ENCODE data around the gene TOM1L2.
"Not testable (repeated sequence)": the region's sequence is repeated elsewhere in the genome, so short reads cannot be mapped to it uniquely, and the experiment has no call there.

Gene TOM1L2

DNA sequence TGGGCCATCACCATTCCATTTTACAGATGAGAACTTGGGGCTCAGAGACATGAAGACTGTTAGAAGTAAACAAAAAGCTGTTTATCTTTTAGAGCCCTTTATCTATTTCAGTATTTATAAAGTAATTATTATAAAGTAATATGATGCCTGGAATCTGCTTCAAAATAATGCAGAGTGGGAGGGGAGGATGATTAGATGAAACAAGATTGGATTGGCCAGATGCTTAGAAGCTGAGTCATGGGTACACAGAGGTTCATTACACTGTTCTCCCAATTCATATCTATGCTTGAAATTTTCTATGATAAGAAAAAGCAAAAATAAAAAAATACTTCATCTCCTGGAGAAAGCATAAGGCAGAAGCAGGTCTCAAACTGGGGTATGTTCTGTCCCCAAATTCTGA lies 29.4 kb downstream of the TOM1L2 start:
- no peak for DNase-seq

DNA sequence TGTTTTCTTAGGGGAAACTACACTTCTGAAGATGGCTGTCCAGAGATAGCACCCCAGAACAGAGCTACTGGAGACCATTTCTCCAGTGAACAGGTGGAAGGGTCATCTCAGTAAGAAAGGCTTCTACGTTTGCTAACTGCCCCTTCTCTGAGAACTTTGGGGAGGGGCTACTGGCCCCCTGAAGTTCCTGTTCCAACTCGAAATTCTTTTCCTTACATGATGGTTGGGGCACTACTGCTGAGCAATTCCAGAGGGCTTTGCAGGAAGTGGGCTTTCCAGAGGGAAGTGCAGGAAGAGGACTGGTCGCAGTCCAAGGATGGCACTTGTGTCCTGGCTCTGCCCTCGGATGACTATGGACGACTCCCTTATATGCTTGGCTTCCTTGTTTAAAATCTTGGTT lies 31.2 kb downstream of the TOM1L2 start:
- DNase-seq, result no peak

DNA sequence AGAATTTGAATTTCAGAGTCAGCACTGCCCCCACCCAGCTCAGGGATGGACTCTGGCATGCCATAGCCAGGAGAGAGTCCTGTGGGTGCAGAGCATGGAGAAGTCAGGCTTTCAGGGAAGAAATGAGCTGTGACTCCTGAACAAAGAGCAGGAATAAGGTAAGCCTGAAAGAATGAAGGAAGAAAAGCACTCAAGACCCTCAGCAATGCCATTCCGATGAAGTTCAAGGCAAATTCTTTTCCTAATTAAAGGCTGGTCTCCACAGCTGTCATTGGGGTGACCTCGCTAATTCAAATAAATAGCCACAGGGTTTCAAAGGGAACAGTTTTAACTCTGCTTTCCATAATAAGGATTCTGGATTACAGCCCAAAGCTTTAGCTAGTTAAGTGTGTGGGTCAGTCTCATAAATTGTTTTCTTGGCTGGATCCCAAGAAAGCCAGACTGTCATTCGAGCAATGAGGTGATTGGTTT lies 31.7 kb downstream of the TOM1L2 start:
- no peak for DNase-seq

DNA sequence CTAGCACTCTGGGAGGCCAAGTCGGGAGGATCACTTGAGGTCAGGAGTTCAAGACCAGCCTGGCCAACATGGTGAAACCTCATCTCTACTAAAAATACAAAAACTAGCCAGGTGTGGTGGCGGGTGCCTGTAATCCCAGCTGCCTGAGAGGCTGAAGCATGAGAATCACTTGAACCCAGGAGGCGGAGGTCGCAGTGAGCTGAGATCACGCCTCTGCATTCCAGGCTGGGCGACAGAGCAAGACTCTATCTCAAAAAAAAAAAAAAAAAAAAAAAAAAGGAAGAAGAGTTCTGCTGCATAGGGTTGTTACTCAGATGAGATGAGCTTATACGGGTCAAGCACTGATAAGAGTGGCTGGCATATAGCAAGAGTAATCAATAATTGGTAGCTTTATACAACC lies 32.3 kb downstream of the TOM1L2 start:
- DNase-seq, result not testable (repeated sequence)

DNA sequence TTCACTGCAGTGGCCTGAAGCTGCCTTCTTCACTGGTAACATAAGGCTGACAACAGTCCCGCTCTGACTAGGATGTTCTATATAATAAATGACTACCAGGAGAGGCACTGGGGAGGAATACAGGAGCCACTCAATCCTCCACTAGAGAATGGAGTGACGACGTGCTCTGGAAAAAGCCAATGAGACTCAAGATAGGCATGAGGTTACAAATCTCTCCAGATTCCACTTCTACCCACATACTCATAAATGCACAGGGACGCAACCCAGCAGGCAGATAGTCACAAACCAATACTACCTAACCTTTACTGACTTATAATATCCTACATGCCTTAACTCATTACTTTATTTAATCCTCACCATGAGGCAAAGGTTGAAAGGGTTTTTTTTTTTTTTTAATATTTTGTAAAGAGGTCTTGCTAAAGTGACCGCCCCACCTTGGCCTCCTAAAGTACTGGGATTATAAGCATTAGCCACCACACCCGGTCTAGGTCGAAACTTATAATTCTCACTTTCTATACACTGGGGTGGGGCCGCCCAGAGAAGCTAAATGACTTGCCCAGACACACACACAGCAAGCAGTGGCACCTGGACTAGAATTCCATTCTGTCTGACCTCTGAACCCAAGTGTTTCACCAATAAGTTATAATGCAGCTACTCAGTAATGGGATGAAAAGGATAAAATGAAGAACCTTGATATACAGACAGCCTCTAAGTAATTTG lies 33.7 kb downstream of the TOM1L2 start:
- DNase-seq, result no peak

DNA sequence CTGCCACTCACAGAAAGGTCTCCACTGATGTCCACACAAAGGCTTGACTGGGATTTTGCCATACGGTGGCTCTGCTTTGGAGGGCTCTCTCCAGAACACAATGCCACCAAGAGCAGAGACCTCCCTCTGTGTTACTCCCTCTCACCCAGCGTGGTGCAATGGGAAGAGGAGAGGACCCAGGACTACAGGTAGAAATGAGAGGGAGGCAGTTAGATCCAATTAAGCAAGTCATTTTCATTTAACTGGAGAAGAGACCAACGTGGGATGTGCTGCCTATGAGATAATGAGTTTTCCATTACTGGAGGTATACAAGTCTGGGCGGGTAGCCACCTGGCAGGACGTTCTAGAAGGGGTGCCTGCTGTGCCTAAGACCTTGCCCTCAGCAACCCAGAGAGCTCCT lies 34.2 kb downstream of the TOM1L2 start:
- DNase-seq, result no peak

DNA sequence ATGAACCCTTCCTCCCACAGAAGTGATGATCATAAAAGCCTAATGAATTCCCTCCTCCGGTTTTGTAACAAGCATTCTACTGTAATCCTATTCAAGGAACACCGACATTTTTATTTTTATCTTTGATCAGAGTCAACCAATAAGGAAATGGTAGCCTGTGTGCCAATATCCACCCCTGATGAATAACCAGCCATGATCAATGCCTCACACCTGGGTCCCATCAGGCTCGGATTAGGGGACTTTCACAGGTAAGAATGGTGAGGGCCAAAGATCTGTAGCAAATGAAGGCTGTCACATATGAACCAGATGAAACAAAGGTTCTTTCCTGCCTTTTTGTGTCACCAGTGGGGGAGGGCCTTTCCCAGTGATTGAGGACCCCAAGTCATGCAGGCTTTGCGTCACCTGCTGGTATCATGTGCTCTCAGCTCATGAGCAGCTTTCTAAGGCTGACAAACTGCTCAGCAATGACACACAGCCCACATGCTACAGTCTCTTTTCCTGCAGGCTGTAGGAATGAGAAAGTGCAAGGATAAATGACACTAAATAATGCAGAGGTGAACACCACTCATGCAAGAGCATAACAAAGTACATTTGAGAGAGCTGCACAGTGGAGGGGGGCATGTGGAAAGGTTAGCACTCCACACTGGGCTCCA lies 34.9 kb downstream of the TOM1L2 start:
- no peak for DNase-seq

DNA sequence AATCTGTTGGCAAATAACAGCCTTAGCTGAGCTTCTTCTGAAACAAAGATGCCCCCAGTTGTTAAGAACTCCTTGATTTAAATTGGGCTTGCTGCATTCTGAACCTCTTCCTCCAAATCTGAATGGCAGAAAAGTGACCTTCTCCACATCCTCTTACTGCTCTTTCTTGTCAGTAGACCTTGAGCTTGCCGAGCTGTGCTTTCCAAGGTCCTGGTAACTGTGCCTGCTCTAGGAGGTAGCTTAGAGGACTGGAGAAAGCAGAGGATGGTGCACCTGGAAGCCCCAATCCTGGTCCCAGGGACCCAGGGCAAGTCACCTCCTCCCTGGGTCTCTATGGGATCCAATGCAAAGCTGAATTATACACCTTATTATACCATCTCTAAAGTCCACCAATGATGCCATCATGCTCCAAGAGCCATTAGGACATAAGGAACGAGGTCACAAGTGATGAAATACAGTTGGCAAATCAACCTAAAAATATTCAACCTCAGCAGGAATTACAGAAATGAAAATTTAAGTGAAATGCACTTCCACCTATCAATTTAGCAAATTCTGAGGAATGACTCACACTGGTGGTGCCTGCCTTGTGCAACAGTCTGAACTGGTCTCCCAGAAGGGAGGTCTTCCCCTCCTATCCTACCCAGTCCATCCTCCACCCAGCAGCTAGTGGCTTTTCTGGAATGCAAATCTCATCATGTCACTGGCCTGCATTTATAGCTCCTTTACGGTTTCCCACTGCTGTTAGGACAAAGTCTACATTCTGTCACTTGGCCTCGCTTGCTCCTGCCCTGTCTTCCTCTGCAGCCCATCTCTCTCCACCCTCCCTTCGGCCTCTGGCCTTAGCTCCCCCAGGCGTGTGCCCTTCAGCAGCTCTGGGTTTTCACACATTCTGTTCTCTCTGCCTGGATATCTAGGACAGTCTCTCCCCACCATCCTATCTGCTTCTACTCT lies 36.6 kb downstream of the TOM1L2 start:
- DNase-seq, result no peak

DNA sequence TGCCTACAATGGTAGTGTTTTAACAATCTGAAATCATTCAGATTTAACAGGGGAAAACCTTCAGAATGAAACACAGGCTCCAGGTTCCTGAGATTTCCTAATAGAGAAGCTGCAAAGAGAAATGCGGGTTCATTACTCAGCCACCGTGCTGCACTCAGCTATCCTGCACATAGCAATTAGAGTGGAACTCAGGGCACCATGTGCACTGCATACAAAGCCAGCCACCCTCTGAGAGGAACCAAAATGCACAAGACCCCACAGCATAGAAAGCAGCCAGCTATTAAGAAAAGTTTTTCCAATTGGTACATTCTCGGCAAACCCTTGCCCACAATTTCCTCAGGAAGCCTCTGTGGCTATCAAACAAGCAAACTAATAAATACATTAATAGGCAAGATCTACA lies 37.4 kb downstream of the TOM1L2 start:
- DNase-seq, result no peak

DNA sequence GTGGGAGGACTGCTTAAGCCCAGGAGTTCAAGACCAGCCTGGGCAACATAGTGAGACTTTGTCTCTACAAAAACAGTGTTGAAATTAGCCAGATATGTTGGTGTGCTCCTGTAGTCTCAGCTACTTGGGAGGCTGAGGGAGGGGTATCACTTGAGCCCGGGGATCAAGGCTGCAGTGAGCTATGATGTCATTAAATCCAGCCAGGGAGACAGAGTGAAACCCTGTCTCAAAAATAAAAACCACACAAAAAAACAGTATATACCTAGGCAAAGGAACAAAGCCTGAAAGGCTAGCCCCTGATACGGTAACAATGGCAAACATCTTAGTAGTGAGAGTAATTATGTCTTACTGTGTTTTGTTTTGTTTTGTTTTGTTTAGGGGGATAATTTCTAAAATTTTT lies 38.0 kb downstream of the TOM1L2 start:
- no peak for DNase-seq

DNA sequence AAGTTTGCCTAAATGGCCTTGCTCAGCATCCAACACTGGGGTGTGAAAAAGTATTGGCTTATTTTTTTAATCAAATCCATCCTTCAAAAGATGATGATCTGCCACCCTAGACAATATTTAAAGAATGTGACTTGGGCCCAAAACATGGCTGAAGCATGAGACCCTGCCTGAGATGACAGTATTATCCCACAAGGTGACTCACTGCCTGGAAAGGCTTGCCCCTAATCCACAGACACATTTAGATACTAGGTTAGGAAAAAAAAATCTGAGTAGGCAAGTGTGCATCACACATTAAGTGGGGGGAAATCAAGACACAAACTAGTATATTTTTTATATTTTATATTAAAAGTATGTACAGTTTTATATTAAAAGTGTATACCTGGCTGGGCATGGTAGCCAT lies 38.4 kb downstream of the TOM1L2 start:
- DNase-seq, result no peak

DNA sequence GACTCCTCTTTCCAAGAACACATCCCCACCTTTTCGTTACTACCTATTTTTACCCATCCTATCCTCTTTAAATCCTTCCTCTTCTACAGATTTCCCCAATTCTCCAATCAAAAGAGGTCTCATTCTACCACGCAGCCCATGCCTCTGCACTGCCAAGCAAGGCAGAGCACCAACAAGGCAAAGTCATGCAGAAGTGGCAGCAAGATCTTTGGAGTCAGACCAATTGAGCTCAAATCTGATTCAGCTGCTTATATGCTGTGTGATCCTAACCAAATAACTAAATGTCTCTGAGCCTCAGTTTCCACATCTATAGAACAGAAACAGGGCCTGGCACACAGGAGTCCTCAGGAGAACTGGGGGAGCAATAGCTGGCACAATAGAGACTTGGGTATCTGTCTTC lies 41.0 kb downstream of the TOM1L2 start:
- DNase-seq, result no peak

DNA sequence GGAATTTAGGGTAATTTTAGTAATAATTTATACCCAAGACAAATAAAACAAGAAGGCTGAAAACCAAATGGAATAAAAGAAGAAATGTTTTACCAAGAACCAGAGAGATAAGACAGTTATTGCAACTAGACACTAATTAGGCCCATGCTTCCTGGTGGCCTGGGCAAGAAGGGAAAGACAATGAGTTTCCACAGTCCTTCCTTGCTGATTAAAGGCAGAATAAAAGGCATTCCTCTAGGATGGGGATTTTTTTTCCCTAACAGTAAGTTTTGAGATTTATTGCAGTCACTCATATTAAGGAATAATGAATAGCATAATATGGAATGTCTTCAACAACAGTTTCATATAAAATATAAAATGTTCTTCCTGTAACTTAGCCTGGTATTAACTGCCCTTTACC lies 41.5 kb downstream of the TOM1L2 start:
- DNase-seq, result no peak

DNA sequence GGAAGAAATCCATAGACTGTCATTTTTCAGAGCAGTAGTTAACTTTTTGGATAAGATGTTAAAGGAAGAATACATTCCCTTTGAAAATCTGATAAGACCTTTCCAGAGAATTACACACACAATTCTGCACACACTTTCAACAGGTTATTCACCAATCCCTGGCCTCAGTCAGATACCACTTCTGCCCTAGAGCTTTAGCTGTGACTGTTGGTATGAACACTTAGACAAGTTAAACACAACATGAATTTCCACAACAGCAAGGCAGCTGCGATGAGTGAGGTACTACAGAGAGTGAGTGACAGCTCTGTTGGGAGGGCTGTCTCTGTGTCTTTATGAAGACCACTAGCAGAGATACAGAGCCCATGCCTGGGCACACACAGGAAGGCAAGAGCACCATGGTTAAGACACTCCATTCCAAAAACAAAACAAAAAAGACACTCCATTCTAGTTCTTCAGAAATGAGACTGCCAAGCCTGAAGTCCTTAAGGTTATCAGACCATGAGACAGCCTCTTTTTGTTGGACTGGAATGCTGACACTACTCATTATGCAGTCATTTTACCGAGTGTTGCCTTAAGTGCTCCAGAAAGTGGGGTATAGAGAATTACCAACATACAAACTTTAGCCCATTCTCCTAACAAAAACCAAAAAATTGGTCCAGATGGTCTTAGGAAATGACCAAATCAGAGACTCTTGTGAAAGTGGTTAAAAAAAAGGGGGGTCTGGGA lies 42.4 kb downstream of the TOM1L2 start:
- DNase-seq, result no peak

DNA sequence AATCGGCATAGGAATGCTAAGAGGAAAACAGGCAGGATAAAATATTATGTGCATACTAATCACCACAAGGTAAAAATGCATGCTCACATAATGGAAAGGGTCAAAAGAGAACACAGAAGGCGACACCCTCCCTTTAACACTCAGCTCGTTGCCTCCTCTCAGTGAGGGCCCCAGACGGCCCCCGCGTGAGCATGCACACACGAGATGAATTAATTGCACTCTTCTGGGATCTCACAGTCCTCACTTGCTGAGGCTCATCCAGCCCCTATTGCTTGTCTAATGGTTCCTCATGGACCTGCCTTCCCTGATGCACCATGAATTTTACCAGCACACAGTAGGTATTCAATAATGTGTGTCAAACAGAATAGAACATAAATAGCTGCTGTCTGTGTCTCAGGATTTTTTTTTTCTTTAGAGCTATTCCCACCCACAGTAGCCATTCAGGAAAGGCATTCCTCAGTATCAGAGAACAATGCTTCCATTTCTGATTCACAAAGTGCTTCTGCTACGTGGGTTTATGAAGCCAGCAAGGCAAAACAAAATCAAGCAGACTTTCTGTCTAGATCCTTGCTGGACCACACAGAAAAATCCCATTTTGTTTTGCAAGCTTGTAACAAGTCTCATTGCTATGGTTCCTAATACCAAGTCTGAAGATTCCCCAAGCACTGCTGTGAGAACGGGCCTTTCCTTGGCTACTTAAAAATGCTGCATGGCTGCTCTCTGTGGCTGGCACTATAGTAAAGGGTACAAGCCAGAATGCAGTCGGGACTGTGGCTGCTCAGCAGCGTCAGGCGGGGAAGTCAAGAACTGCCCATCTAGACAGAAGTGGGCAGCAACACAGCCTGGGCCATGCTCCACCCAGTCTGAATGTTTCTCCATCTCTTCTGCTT lies 43.6 kb downstream of the TOM1L2 start:
- no peak for DNase-seq

DNA sequence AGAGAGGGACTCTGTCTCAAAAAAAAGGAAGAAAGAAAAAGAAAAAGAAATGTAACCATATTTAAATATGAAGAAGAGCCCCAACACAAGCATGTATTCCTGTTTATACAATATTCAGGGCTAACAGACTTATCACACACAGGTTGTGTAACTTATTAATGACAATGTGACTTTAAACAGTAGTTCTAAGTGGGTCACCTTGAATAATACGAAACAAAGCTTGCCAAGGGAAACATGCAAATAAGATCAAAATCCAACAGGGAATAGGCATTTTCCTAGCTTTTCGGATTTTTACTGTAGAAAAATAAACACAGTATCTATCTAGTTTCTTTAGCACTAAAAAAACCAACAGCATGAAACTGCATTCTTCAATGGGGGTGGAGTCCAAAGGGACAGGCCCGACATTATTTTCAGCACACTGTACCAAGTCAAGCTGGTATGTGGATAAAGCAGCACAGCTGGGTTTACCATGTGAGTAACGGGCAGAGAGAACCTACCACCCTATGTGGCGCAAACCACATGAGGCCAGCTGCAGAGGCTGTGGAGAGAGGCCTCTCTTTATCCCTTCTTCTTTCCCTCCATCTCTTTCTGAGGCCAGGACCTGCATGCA lies 45.3 kb downstream of the TOM1L2 start:
- no peak for DNase-seq

DNA sequence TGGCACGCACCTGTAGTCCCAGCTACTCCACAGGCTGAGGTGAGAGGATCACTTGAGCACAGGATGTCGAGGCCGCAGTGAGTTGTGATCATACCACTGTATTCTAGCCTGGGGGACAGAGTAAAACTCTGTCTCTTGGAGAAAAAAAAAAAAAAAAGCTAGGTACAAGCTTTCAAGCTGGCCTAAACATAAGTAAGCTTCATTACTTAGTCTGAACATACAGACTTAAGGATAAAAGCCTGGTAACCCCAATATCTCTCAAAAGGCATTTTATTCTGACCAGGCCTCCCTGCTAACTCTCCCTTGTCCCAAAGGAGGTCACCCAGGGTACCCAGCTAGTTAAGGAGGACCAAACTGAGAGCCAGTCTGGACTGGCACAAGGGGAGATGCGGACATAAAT lies 46.2 kb downstream of the TOM1L2 start:
- DNase-seq, result no peak

DNA sequence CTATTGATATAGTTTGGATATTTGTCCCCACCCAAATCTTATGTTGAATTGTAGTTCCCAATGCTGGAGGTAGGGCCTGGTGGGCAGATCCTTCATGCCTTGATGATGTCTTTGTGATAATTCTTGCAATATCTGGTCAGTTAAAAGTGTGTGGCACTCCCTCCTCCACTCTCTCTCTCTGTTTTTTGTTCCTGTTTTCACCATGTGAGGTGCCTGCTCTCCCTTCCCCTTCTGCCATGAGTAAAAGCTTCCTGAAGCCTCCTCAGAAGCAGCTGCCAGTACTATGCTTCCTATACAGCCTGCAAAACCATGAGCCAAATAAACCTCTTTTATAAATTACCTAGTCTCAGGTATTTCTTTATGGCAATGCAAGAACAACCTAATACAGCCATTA lies 47.3 kb downstream of the TOM1L2 start:
- DNase-seq, result no peak

DNA sequence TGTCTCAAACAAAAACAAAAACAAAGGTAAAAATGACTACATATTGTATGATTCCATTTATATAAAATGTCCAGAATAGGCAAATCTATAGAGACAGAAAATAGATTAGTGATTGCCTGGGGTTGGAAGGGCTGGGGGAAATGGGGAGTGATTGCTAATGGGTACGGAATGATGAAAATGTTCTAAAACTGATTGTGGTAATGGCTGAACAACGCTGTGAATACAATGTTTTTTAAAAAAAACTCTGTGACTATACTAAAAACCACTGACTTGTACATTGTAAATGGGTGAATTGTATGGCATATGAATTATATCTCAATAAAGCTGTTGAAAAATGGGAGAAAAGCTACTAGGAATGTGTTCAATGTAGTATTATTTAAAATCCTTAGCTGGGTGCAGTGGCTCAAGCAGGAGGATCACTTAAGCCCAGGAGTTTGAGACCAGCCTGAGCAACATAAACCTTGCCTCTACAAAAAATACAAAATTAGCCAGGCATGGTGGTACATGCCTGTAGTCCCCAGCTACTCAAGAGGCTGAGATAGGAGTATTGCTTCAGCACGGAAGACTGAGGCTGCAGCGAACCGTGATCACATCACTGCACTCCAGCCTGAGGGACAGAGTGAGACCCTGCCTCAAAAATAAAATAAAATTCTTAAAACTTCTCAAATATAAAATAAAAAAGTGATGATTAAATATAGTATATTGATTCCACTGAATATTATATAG lies 47.9 kb downstream of the TOM1L2 start:
- no peak for DNase-seq

DNA sequence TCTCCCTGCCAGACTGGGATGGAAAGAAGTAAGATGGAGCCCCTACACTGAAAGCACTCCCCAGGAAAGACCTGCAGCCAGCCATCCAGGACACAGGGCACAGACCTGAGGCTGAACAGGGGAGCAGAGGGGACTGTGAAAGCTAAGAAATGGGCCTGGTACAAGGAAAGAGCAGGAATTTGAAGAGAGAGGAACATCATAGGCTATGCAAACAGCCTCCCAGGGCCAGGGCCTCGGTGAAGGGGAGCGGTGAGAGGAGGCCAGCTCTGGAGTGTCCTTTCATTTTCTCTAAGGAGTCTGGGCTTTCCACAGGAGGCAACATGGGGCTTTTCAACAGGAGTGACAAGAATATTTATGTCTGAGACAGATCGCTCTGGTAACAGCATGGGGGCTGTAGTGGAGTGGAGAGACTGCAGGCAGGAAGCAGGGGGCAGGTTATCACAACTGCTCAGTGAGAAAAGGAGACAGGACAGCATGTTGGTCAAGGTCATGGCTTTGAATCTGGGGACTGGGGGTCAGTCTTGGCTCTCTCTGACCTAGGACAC lies 50.1 kb downstream of the TOM1L2 start:
- no peak for DNase-seq
